Thoracic aorta (tissue), 2 donors: ENCODE results near the gene SGCD. TPM values are rescaled to one million over a fixed set of nuclear protein-coding genes. Genes with fewer than 3 reads are reported as not detected.

Source experiments
- ATAC-seq: fragments of 150-250 bp; one replicate; pipeline ENCODE4 v1.8.0; 2017; ENCODE audit warnings: low read depth; ENCODE audit not compliant: insufficient number of reproducible peaks, low FRiP score
- DNase-seq: peaks from one replicate; pipeline ENCODE4 v3.0.0-alpha.2; 2020; ENCODE audit warnings: low spot score
- H3K27ac ChIP-seq, 2 donors: fragments of 200-600 bp; sonication (generic); 1 replicate in 1 of 2; 2 replicates in 1 of 2; pipeline ENCODE4 v1.5.1; 2016; ENCODE audit warnings: mild to moderate bottlenecking in 2 of 2, moderate library complexity in 2 of 2
- H3K27me3 ChIP-seq: fragments of 200-600 bp; sonication (generic); replicated peaks from 2 replicates; pipeline ENCODE4 v1.6.0; 2016; ENCODE audit warnings: mild to moderate bottlenecking; ENCODE audit not compliant: insufficient read depth
- H3K36me3 ChIP-seq: fragments of 200-600 bp; sonication (generic); one replicate; pipeline ENCODE4 v1.5.1; 2016
- H3K4me1 ChIP-seq, 2 donors: fragments of 200-600 bp; sonication (generic); 1 replicate in 1 of 2; 2 replicates in 1 of 2; pipeline versions ENCODE4 v1.5.1 to v1.6.0; 2016; ENCODE audit warnings: low read depth in 2 of 2, mild to moderate bottlenecking in 1 of 2; ENCODE audit not compliant: control insufficient read depth in 1 of 2
- H3K4me3 ChIP-seq: fragments of 200-600 bp; sonication (generic); 2 replicates; pipeline ENCODE4 v1.5.1; 2016; ENCODE audit warnings: mild to moderate bottlenecking
- H3K9me3 ChIP-seq: fragments of 200-600 bp; sonication (generic); 2 replicates; pipeline ENCODE4 v1.5.1; 2016
- CTCF ChIP-seq: fragments of 200-600 bp; sonication (generic); IDR thresholded peaks from one replicate; pipeline ENCODE4 v1.5.1; 2019; ENCODE audit warnings: antibody characterized with exemption
- total RNA-seq, 2 donors: library from RNA; depleted of rRNA; stranded (reverse); fragments of >200 nt; gene quantifications; one replicate each; pipeline versions ENCODE4 v1.1.0 to v1.2.3, GENCODE V29; 2016

Gene SGCD
- total RNA-seq, 2 donors from 2014 or later = 20.4 to 40.3 TPM

- DNase-seq (no peak), ATAC-seq (no peak)
- peak overlapping the region; percentile 10 to 75 for H3K27ac ChIP-seq
- TF ChIP-seq CTCF = no peak
- no peaks in the 10 kb centered on the region for H3K36me3 ChIP-seq
- no peaks in the 10 kb centered on the region for H3K27me3 ChIP-seq
- peak overlapping the region; percentile 77 for H3K4me3 ChIP-seq
- H3K9me3 ChIP-seq = no peaks in the 10 kb centered on the region
- peaks cover 5 to 28% of the 10 kb centered on the region in 2 donors for H3K4me1 ChIP-seq
These were observed 2.2 kb downstream of the SGCD start for GRCh38 chr5:156329171-156329611.

- H3K36me3 ChIP-seq = no peaks in the 10 kb centered on the region
- peaks cover 5 to 23% of the 10 kb centered on the region in 2 donors for H3K4me1 ChIP-seq
- H3K27ac ChIP-seq = no peak overlapping the region
These were observed 3.3 kb downstream of the SGCD start for GRCh38 chr5:156330141-156330870.

GRCh38 chr5:156331181-156331580 lies 4.2 kb downstream of the SGCD start:
- ATAC-seq (no peak), DNase-seq (no peak)
- Histone ChIP-seq H3K36me3 (no peaks in the 10 kb centered on the region), H3K27me3 (no peaks in the 10 kb centered on the region), H3K4me3 (no peak overlapping the region), H3K27ac (no peak overlapping the region), H3K9me3 (no peaks in the 10 kb centered on the region), H3K4me1 (peaks cover 0 to 14% of the 10 kb centered on the region in 2 donors)
- no peak for TF ChIP-seq CTCF

More at GRCh38 chr5:156330141-156330870, 3.3 kb downstream of the SGCD start:
- H3K27me3 ChIP-seq = no peaks in the 10 kb centered on the region
- no peak for TF ChIP-seq CTCF
- DNase-seq (no peak), ATAC-seq (no peak)
- H3K4me3 ChIP-seq = no peak overlapping the region
- H3K9me3 ChIP-seq = no peaks in the 10 kb centered on the region

GRCh38 chr5:156331845-156332244 lies 4.9 kb downstream of the SGCD start:
- Histone ChIP-seq H3K4me1 (peaks cover 0 to 9% of the 10 kb centered on the region in 2 donors), H3K36me3 (no peaks in the 10 kb centered on the region)

GRCh38 chr5:156332245-156332644 lies 5.3 kb downstream of the SGCD start:
- peaks cover 0 to 9% of the 10 kb centered on the region in 2 donors for H3K4me1 ChIP-seq
- ATAC-seq (no peak), DNase-seq (no peak)
- H3K9me3 ChIP-seq = no peaks in the 10 kb centered on the region
- no peaks in the 10 kb centered on the region for H3K27me3 ChIP-seq
- no peak overlapping the region for H3K27ac ChIP-seq
- no peak overlapping the region for H3K4me3 ChIP-seq
- TF ChIP-seq CTCF = no peak
- H3K36me3 ChIP-seq = no peaks in the 10 kb centered on the region

More at GRCh38 chr5:156331845-156332244, 4.9 kb downstream of the SGCD start:
- H3K27me3 ChIP-seq = no peaks in the 10 kb centered on the region
- no peak overlapping the region for H3K4me3 ChIP-seq
- ATAC-seq (no peak), DNase-seq (no peak)
- no peak for TF ChIP-seq CTCF
- H3K9me3 ChIP-seq = no peaks in the 10 kb centered on the region
- H3K27ac ChIP-seq = no peak overlapping the region
